H1 (cell line): ENCODE results near the gene H6PD. TPM values are rescaled to one million over a fixed set of nuclear protein-coding genes. Genes with fewer than 3 reads are reported as not detected.

ENCODE experiments used
- BACH1 ChIP-seq: IDR thresholded peaks from 2 replicates; pipeline ENCODE4 v1.6.1; 2012; ENCODE audit warnings: low read length, improper control_type of control experiment
- polyA plus RNA-seq, 7 experiments: library from polyadenylated mRNA; depleted of rRNA in 3 of 7; stranded (reverse) in 5 of 7; unstranded in 2 of 7; fragments of >200 nt in 5 of 7; fragments of 200-250 nt in 2 of 7; gene quantifications; 1 replicate in 5 of 7; 2 replicates in 1 of 7; 4 replicates in 1 of 7; pipeline versions ENCODE4 v1.2.1 to v1.2.3, GENCODE V29; 2011 to 2013; ENCODE audit warnings: missing spikeins in 2 of 7, mixed read lengths in 2 of 7
- total RNA-seq: library from RNA; stranded (reverse); fragmentation: NEBNext Ultra II Directional; extraction: Animal tissue kit (Norgen Biotek cat#: 25700); gene quantifications from 2 replicates; pipeline ENCODE4 v1.2.1, GENCODE V29; 2021

H6PD gene
- total and polyA plus RNA-seq, 2 of the 8 experiments (the other 6 are each of a cell fraction or from before 2014, with no cell fraction given): 3.6 to 3.8 TPM

DNA sequence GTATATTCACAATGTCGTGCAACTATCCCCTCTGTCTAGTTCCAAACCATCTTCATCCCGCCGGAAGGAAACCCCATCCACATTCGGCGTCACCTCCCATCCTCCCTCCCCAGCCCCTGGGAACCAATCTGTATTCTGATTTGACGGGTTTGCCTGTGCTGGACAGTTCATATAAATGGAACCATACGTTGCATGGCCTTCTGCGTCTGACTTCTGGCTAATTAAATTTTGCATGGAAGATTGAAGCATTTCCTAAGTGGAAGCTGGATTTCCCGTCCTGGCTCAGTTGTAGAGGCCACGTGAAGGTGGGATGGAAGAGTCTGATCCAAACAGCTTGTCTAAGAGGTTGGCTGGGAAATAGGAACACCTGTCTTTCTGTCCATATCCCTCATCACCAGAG, 72.7 kb downstream of the H6PD start (continued):
- no peak for TF ChIP-seq BACH1
